ENCODE data around the gene ITIH3.

DNA sequence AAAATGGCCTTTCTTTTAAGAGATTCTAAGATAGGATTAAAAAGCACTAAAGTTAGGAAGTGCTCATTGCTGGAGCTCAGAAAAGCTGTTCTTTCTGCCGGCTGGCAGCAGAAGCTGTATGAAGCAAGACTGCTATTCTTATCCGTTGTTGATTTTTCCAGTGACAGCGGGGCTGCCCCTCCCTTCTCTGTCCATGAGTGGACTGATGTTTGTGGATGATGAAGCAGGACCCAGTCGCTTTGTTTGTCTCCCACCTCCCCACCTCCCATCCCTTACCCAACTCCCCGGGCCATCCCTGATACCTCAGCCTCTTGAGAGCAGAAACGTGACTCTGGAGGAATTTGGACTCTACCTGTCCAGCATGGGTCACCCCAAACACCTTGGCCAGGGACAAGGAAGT is 50.6 kb downstream of the ITIH3 start:
- TF ChIP-seq, protein P1, sequence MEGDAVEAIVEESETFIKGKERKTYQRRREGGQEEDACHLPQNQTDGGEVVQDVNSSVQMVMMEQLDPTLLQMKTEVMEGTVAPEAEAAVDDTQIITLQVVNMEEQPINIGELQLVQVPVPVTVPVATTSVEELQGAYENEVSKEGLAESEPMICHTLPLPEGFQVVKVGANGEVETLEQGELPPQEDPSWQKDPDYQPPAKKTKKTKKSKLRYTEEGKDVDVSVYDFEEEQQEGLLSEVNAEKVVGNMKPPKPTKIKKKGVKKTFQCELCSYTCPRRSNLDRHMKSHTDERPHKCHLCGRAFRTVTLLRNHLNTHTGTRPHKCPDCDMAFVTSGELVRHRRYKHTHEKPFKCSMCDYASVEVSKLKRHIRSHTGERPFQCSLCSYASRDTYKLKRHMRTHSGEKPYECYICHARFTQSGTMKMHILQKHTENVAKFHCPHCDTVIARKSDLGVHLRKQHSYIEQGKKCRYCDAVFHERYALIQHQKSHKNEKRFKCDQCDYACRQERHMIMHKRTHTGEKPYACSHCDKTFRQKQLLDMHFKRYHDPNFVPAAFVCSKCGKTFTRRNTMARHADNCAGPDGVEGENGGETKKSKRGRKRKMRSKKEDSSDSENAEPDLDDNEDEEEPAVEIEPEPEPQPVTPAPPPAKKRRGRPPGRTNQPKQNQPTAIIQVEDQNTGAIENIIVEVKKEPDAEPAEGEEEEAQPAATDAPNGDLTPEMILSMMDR (IDR thresholded peaks at IDR 0.05) = no peak
- TF ChIP-seq EZH2 (IDR thresholded peaks at IDR 0.05) (no peak), EZH2phosphoT487 (IDR thresholded peaks at IDR 0.05) (no peak)

Measured in neural progenitor cell (in vitro differentiated cells).